ENCODE measurements around the gene VEPH1. TPM values are rescaled to one million over a fixed set of nuclear protein-coding genes. Genes with fewer than 3 reads are reported as not detected.
A peak's percentile ranks its signal among the peaks of the same experiment; 100 is the strongest.

Gene VEPH1
- under 1 TPM; 0.42 to 0.56 TPM for total RNA-seq
- long read RNA-seq, partial matches to known transcripts = 0 of 1 reads
- long read RNA-seq, other reads (novel, unspliced or antisense) = 1 of 1 reads

- no peak for ATAC-seq
- intact Hi-C loops (cut with DNase I) = no loop called here
- DNase-seq = no peak
Measured at GRCh38 chr3:157502916-157503595, at the start of gene VEPH1. TSS of gene VEPH1 (minus strand) at chr3:157503416. CDS start at chr3:157495349, 8,067 bp downstream.

- ATAC-seq = no peak
- DNase-seq = no peak
- intact Hi-C loops (cut with DNase I) = no loop called here
Measured at GRCh38 chr3:157551961-157552360, 48.7 kb upstream of the VEPH1 start.

GRCh38 chr3:157549498-157549897 is 46.3 kb upstream of the VEPH1 start:
- intact Hi-C loops (cut with DNase I) = no loop called here
- DNase-seq (no peak), ATAC-seq (no peak)

- DNase-seq = no peak
- intact Hi-C loops (cut with DNase I) = no loop called here
- ATAC-seq = peak in 1 of 2 donors; percentile 45
Measured at GRCh38 chr3:157544501-157545130, 41.4 kb upstream of the VEPH1 start.

GRCh38 chr3:157543501-157544035 is 40.4 kb upstream of the VEPH1 start:
- ATAC-seq (peak; percentile 17 to 36), DNase-seq (no peak)
- intact Hi-C loops (cut with DNase I) = no loop called here

GRCh38 chr3:157542711-157543500 is 39.7 kb upstream of the VEPH1 start:
- ATAC-seq (peak; percentile 90 to 94), DNase-seq (peak; percentile 79)
- intact Hi-C loops (cut with DNase I) = no loop called here

GRCh38 chr3:157541506-157542236 is 38.5 kb upstream of the VEPH1 start:
- no peak for ATAC-seq
- DNase-seq = no peak
- intact Hi-C loops (cut with DNase I) = no loop called here

- ATAC-seq = no peak
- intact Hi-C loops (cut with DNase I) = no loop called here
- no peak for DNase-seq
Measured at GRCh38 chr3:157540656-157541055, 37.4 kb upstream of the VEPH1 start.

- no peak for DNase-seq
- intact Hi-C loops (cut with DNase I) = loop anchor here in 1 of 2 donors (10.0 kb wide), 1 partner anchor 989 kb away; no protein-coding TSS in a partner anchor
- no peak for ATAC-seq
Measured at GRCh38 chr3:157535667-157536066, 32.5 kb upstream of the VEPH1 start.

- ATAC-seq (no peak), DNase-seq (no peak)
- intact Hi-C loops (cut with DNase I) = loop anchor here in 1 of 2 donors (5.0 to 10.0 kb wide), 2 partner anchors 38 to 990 kb away; no protein-coding TSS in a partner anchor
Measured at GRCh38 chr3:157534725-157535161, 31.5 kb upstream of the VEPH1 start.

- ATAC-seq = peak in 1 of 2 donors; percentile 72
Measured at GRCh38 chr3:157533298-157534070, 30.3 kb upstream of the VEPH1 start.

GRCh38 chr3:157532529-157533297 is 29.5 kb upstream of the VEPH1 start:
- intact Hi-C loops (cut with DNase I) = loop anchor here in 1 of 2 donors (5.0 to 10.0 kb wide), 2 partner anchors 40 to 992 kb away; no protein-coding TSS in a partner anchor
- DNase-seq (no peak), ATAC-seq (peak; percentile 88 to 90)

More at GRCh38 chr3:157533298-157534070, 30.3 kb upstream of the VEPH1 start:
- DNase-seq = no peak
- intact Hi-C loops (cut with DNase I) = loop anchor here in 1 of 2 donors (5.0 to 10.0 kb wide), 2 partner anchors 39 to 991 kb away; no protein-coding TSS in a partner anchor

GRCh38 chr3:157531771-157532170 is 28.6 kb upstream of the VEPH1 start:
- ATAC-seq = no peak
- intact Hi-C loops (cut with DNase I) = loop anchor here in 1 of 2 donors (5.0 to 10.0 kb wide), 2 partner anchors 41 to 993 kb away; no protein-coding TSS in a partner anchor
- no peak for DNase-seq

GRCh38 chr3:157531301-157531660 is 28.1 kb upstream of the VEPH1 start:
- intact Hi-C loops (cut with DNase I) = loop anchor here in 1 of 2 donors (5.0 to 10.0 kb wide), 2 partner anchors 41 to 994 kb away; no protein-coding TSS in a partner anchor
- DNase-seq (no peak), ATAC-seq (peak in 1 of 2 donors; percentile 28)

- DNase-seq = no peak
- no peak for ATAC-seq
- intact Hi-C loops (cut with DNase I) = loop anchor here in 1 of 2 donors (5.0 to 10.0 kb wide), 2 partner anchors 42 to 994 kb away; no protein-coding TSS in a partner anchor
Measured at GRCh38 chr3:157530637-157531300, 27.6 kb upstream of the VEPH1 start.

GRCh38 chr3:157529751-157530150 is 26.5 kb upstream of the VEPH1 start:
- no peak for ATAC-seq
- intact Hi-C loops (cut with DNase I) = loop anchor here in 1 of 2 donors (5.0 to 10.0 kb wide), 2 partner anchors 43 to 995 kb away; no protein-coding TSS in a partner anchor
- no peak for DNase-seq
